K562 (cell line): Measurements from ENCODE around the gene SEMA3C.

Source experiments
- CTCF ChIP-seq, 3 experiments: IDR thresholded peaks in 2 of 3; conservative IDR thresholded peaks in 1 of 3; 2 replicates each; pipeline ENCODE4 v1.5.1; 2011 to 2012; ENCODE audit warnings: low read length in 3 of 3, mild to moderate bottlenecking in 3 of 3, control low read depth in 2 of 3, improper control_type of control experiment in 1 of 3, inconsistent platforms in 1 of 3, low read depth in 1 of 3, mixed read lengths in 1 of 3, moderate library complexity in 1 of 3; ENCODE audit not compliant: insufficient read depth in 2 of 3
- EP300 ChIP-seq: IDR thresholded peaks from 2 replicates; pipeline ENCODE4 v1.6.1; 2012; ENCODE audit warnings: low read length, improper control_type of control experiment
- ESRRA ChIP-seq: fragments of 450-650 bp; IDR thresholded peaks from 2 replicates; pipeline ENCODE4 v1.6.1; 2014; ENCODE audit warnings: low read depth, mild to moderate bottlenecking, moderate library complexity, borderline replicate concordance
- JUN ChIP-seq, 2 experiments: sonication (generic) in 1 of 2; formaldehyde crosslinking in 1 of 2; IDR thresholded peaks; 2 replicates each; pipeline versions ENCODE4 v1.6.1 to v1.8.0; 2012 to 2022; ENCODE audit warnings: borderline replicate concordance in 2 of 2, mild to moderate bottlenecking in 2 of 2, improper control_type of control experiment in 1 of 2, low read depth in 1 of 2, low read length in 1 of 2, missing genetic modification reagents in 1 of 2
- MYBL2 ChIP-seq, 2 experiments: fragments of 450-650 bp in 1 of 2; sonication (generic) in 1 of 2; formaldehyde crosslinking in 1 of 2; IDR thresholded peaks; 2 replicates each; pipeline versions ENCODE4 v1.6.1 to v1.8.1; 2017 to 2022; ENCODE audit warnings: borderline replicate concordance in 1 of 2, inconsistent platforms in 1 of 2, low read depth in 1 of 2, mild to moderate bottlenecking in 1 of 2, missing genetic modification reagents in 1 of 2, moderate library complexity in 1 of 2
- PURB ChIP-seq: sonication (generic); formaldehyde crosslinking; IDR thresholded peaks from 2 replicates; pipeline ENCODE4 v1.9.0; 2021; ENCODE audit warnings: low read depth, mild to moderate bottlenecking, missing genetic modification reagents
- RFX5 ChIP-seq: IDR thresholded peaks from 2 replicates; pipeline ENCODE4 v1.6.1; 2011; ENCODE audit warnings: low read depth, mild to moderate bottlenecking, improper control_type of control experiment, low read length
- RREB1 ChIP-seq: fragments of 250-450 bp; sonication (Bioruptor Pico); IDR thresholded peaks from 2 replicates; pipeline ENCODE4 v1.4.0; 2020
- SMAD3 ChIP-seq: fragments of 450-650 bp; formaldehyde crosslinking; conservative IDR thresholded peaks from 2 replicates; pipeline ENCODE4 v1.4.0; 2020; ENCODE audit warnings: mild to moderate bottlenecking
- U2AF1 ChIP-seq: fragments of 200-400 bp; formaldehyde crosslinking; optimal IDR thresholded peaks from 2 replicates; pipeline ENCODE3; 2017; ENCODE audit warnings: mild to moderate bottlenecking, low read depth, low read length, moderate library complexity
- ZHX1 ChIP-seq: fragments of 150-350 bp; conservative IDR thresholded peaks from 2 replicates; pipeline ENCODE4 v1.6.1; 2014; ENCODE audit warnings: low read length

- TF ChIP-seq ZHX1 (no peak), EP300 (no peak), SMAD3 (no peak), MYBL2 (IDR thresholded peaks at IDR 0.05; ENCODE audit: low read depth) (no peak), MYBL2 (CRISPR knock-in tag; IDR thresholded peaks at IDR 0.05; ENCODE audit: borderline replicate concordance) (no peak), CTCF (IDR thresholded peaks at IDR 0.05 in 2 of 3, conservative IDR thresholded peaks at IDR 0.05 in 1 of 3; ENCODE audit: insufficient read depth in 2 of 3, low read depth in 1 of 3, low read length in 3 of 3) (no peak), PURB (no peak), ESRRA (no peak), U2AF1 (no peak), RFX5 (no peak), RREB1 (CRISPR knock-in tag) (no peak), JUN (IDR thresholded peaks at IDR 0.05; ENCODE audit: borderline replicate concordance, low read depth, low read length) (no peak), JUN (CRISPR knock-in tag; IDR thresholded peaks at IDR 0.05; ENCODE audit: borderline replicate concordance) (no peak)
Measured at GRCh38 chr7:80733333-80733915, 185.4 kb downstream of the SEMA3C start.
